SK-N-DZ (cell line): Measurements from ENCODE around the gene BROX. TPM values are rescaled to one million over a fixed set of nuclear protein-coding genes. Genes with fewer than 3 reads are reported as not detected.
"Not testable (repeated sequence)": the region's sequence is repeated elsewhere in the genome, so short reads cannot be mapped to it uniquely, and the experiment has no call there.

Experiments used
- DNase-seq: peaks from one replicate; pipeline ENCODE4 v3.0.0-alpha.2; 2015; ENCODE audit warnings: low spot score
- polyA plus RNA-seq, 2 experiments: library from polyadenylated mRNA; depleted of rRNA; stranded (reverse); fragments of >200 nt; gene quantifications; 2 replicates each; pipeline ENCODE4 v1.2.3, GENCODE V29; 2014

BROX gene
- polyA plus RNA-seq (2014; cell fraction: cytosol; rRNA removed) = 18.4 and 32.4 TPM in 2 replicates
- polyA plus RNA-seq (2014; cell fraction: nucleus; rRNA removed) = 5.2 and 13.7 TPM in 2 replicates

GRCh38 chr1:222712253-222713090 is at the start of gene BROX, which contains the start of gene AIDA:
TSS of gene BROX (plus strand) at chr1:222712564. CDS start at chr1:222715700, 3,136 bp downstream.
TSS of gene AIDA (minus strand) at chr1:222712491. CDS start at chr1:222712317, 174 bp downstream.
- peak; percentile 83 for DNase-seq

- DNase-seq = no peak
These were observed 48.9 kb upstream of the BROX start for GRCh38 chr1:222663431-222663934.

GRCh38 chr1:222665964-222666363 is 46.4 kb upstream of the BROX start:
- DNase-seq = no peak

- not testable (repeated sequence) for DNase-seq
These were observed 44.2 kb upstream of the BROX start for GRCh38 chr1:222668184-222668583.

DNA sequence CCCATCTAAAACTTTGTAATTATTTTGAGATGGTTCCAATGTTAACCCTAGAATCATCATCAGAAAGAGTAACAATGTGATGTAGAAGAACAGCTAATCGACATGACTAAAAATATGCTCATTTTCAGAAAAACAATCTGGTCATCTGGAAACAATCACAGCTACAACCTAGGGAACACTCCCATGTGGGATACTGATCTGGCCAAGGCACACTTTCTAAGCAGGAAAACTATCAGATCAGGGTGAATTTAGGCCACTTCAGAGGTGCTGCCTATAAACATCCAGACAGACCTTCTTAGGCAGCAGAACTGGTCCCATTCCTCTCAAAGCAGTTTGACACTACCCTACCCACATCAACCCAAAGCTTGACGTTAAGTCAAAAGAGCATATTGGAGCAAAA is 43.3 kb upstream of the BROX start:
- DNase-seq = not testable (repeated sequence)

DNA sequence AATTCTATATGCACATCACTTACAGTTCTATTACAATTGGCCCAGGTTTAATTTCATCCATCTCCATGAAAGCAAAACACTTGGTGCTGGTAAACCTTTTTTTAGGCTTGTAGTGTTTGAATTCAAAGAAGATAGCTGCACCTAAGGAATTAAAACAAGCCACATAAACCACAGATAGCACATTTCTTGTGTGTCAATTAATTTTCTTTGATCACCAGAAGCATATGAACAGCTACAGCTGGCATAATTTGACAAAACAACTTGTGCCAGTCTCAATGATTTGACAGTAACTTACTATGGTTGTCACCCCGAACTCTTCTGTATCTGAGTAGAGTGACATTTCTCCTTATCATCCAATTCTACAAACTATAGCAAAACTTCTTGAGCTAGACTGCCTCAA is 42.3 kb upstream of the BROX start:
- DNase-seq = no peak

DNA sequence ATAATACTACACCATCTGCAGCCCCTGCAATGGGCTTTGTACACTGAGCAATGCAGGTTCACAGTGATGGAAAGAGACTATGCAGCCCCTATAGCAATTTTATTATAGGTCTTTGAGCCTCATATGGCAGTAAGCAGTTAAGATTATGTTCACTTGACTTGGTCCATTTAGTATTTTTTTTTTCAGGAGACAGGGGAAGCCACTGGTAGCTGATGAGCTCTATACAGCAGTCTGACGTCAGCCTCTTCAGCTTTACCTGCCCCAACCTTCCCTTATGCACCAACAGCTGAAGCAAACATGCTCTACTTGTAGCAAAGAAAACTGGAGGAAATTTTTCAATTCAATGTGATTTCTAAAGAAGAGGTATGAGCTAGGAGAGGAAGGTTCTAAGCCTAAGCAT is 32.3 kb upstream of the BROX start:
- no peak for DNase-seq

GRCh38 chr1:222691016-222691415 is 21.3 kb upstream of the BROX start:
- DNase-seq = no peak

- DNase-seq = no peak
These were observed 17.4 kb upstream of the BROX start for GRCh38 chr1:222694927-222695326.

GRCh38 chr1:222696741-222697140 is 15.6 kb upstream of the BROX start:
- no peak for DNase-seq

DNA sequence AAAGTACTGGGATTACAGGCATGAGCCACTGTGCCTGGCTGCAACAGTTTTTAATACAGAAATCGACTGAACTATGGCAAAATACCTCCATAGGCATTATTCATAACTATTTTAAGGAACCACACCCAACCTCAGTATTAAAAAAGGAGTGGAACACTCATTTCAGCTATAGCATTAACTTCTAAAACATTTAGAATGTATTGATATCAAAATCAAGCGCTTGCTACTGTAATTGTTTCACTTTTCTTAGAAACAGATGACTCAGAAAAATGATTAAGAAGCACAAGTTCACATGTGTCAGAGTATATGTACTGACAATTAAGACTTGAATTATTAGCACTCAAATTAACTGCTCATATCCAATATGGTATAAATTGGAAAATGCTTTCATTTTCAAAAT is 15.2 kb upstream of the BROX start:
- DNase-seq = no peak

DNA sequence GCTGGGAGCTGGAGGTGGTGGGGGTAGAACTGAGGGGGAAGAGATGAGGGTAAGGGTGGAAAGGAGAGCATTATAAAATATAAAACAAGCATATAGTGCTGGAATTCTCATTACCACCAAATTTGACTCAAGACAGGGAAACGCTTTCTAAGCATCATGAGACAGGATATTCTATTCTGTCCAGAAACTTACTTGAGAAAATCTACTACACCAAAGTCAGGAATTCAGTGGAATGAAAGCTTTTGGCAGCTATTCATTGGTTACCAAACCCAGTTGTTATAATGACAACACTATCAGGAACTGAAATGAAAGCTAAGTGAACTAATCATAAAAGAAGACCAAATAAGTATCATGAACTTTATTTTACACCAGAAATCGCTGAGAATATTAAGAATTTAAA is 14.5 kb upstream of the BROX start:
- DNase-seq = no peak

DNA sequence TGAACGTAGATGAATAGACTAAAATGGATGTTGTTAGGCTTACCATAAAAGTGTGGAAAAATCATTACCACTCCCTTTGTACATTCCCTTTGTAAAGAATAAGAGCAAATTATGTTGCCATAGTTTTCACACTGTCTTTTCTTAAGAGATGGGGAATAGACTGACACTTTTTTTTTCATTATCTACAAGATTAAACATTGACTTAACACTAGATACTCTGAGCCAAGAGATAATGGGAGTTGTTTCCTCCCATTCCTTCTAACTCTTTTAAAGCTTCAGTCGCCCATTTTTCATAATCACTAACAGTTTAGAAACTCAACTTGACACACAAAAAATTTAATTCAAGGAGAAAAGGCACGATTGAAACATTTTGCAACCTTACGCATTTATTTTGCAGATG is 10.2 kb upstream of the BROX start:
- no peak for DNase-seq

- DNase-seq = no peak
These were observed 8.1 kb upstream of the BROX start for GRCh38 chr1:222704260-222704659.

- no peak for DNase-seq
These were observed 5.5 kb upstream of the BROX start for GRCh38 chr1:222706815-222707214.

GRCh38 chr1:222709700-222710153 is 2.6 kb upstream of the BROX start:
- no peak for DNase-seq

DNA sequence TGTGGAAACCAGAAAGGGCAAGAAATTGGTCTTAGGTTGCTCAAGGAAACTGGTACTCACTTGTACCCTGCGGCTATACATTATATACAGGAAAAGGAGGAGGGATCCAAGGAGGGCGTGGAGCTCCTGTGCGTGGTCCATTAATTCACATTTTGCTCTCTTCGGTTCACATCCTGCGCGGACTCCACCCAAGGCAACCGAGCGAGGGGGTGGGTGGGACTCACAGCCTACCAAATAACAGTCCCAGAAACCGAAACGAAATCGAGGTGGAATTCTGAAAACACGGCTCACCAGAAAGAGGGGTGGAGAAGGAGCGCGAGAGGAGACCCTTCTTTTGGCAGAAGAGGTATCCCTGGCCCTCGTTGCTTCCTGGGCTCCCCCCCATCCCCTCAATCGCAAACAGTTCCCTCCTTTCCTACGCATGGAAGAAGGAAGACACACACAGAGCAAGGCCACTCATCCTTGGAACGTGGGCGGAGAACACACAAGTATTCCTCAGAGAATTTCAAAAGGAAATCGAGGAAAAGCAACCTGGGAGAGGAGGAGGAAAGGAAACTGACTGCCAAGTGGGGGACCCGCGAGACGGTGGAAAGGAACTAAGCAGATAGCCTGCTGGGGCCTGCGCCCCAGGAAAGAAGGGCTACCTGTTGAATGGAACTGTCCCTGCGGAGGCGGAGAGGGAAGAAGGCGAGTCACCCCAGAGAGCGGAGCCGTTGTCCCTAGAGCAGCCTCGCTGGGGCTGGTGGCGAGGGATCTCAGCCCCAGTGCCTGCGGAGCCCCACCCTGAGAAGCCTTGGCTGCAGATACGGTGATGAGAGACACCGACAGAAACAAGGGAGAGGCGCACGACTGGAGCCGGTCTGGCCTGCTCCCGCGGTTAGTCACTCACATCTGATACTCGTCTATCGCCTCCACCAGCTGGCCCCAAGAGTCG is 778 bp upstream of the BROX start:
- peak; percentile 47 for DNase-seq

- peak; percentile 94 for DNase-seq
These were observed 962 bp downstream of the BROX start for GRCh38 chr1:222713091-222713961.

- DNase-seq = no peak
These were observed 4.0 kb downstream of the BROX start for GRCh38 chr1:222716393-222716792.

- DNase-seq = no peak
These were observed 16.4 kb downstream of the BROX start for GRCh38 chr1:222728746-222729145.

DNA sequence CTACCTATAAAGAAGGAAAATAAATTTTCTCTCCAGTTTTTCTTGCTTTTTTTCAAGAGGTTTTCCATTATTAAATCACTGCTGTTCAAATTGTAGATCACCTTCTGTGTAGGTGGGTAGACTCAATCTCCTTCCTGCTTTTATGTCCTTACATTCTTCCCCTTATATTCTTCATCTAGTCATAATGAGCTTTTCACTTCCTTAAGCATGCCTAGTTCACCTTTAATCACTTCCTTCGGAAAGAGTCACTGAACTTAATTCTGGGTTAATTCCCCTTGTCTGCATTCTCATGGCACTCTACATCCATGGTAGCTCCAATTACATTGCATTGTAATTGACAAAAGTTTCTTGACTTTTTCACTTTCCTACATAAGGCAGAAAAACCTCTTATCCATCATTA is 18.5 kb downstream of the BROX start:
- no peak for DNase-seq
